T1000 (cell line): ENCODE data around the gene PPP1R13B.
"Not testable (repeated sequence)": the region's sequence is repeated elsewhere in the genome, so short reads cannot be mapped to it uniquely, and the experiment has no call there.

Experiments
- DNase-seq: peaks from one replicate; lab custom pipeline; 2025; ENCODE audit warnings: mixed read lengths; lab: John Stamatoyannopoulos, UW

Gene PPP1R13B

GRCh38 chr14:103858063-103858781 lies 10.8 kb upstream of the PPP1R13B start:
- DNase-seq, result no peak

- DNase-seq, result no peak
These were observed 9.9 kb upstream of the PPP1R13B start for GRCh38 chr14:103857256-103857655.

- no peak for DNase-seq
These were observed 9.2 kb upstream of the PPP1R13B start for GRCh38 chr14:103856607-103857006.

GRCh38 chr14:103856105-103856504 lies 8.7 kb upstream of the PPP1R13B start:
- no peak for DNase-seq

GRCh38 chr14:103855734-103856095 lies 8.3 kb upstream of the PPP1R13B start:
- DNase-seq, result no peak

- DNase-seq, result no peak
These were observed 7.7 kb upstream of the PPP1R13B start for GRCh38 chr14:103854822-103855733.

- no peak for DNase-seq
These were observed 6.8 kb upstream of the PPP1R13B start for GRCh38 chr14:103854017-103854808.

GRCh38 chr14:103849151-103849886 lies 1.9 kb upstream of the PPP1R13B start:
- no peak for DNase-seq

- DNase-seq, result no peak
These were observed 1.1 kb upstream of the PPP1R13B start for GRCh38 chr14:103848175-103849077.

GRCh38 chr14:103846543-103847450 lies 578 bp downstream of the PPP1R13B start:
- no peak for DNase-seq

GRCh38 chr14:103846097-103846496 lies 1.3 kb downstream of the PPP1R13B start:
- no peak for DNase-seq

GRCh38 chr14:103845327-103845726 lies 2.0 kb downstream of the PPP1R13B start:
- no peak for DNase-seq

GRCh38 chr14:103841265-103841664 lies 6.1 kb downstream of the PPP1R13B start:
- not testable (repeated sequence) for DNase-seq

GRCh38 chr14:103840014-103840413 lies 7.4 kb downstream of the PPP1R13B start:
- no peak for DNase-seq

- DNase-seq, result no peak
These were observed 7.8 kb downstream of the PPP1R13B start for GRCh38 chr14:103839579-103839978.

- DNase-seq, result no peak
These were observed 9.3 kb downstream of the PPP1R13B start for GRCh38 chr14:103838117-103838516.

- DNase-seq, result no peak
These were observed 10.2 kb downstream of the PPP1R13B start for GRCh38 chr14:103836976-103837725.

- DNase-seq, result no peak
These were observed 12.4 kb downstream of the PPP1R13B start for GRCh38 chr14:103834956-103835355.

GRCh38 chr14:103833711-103834110 lies 13.7 kb downstream of the PPP1R13B start:
- DNase-seq, result no peak
